ENCODE data around the gene DVL1.
"Not testable (repeated sequence)": the region's sequence is repeated elsewhere in the genome, so short reads cannot be mapped to it uniquely, and the experiment has no call there.

The DVL1 gene

GRCh38 chr1:1373815-1374588, 24.8 kb upstream of the DVL1 start:
- in situ Hi-C loops (cut with MboI; ENCODE audit: low sequenced_read_pairs), result no loop called here

DNA sequence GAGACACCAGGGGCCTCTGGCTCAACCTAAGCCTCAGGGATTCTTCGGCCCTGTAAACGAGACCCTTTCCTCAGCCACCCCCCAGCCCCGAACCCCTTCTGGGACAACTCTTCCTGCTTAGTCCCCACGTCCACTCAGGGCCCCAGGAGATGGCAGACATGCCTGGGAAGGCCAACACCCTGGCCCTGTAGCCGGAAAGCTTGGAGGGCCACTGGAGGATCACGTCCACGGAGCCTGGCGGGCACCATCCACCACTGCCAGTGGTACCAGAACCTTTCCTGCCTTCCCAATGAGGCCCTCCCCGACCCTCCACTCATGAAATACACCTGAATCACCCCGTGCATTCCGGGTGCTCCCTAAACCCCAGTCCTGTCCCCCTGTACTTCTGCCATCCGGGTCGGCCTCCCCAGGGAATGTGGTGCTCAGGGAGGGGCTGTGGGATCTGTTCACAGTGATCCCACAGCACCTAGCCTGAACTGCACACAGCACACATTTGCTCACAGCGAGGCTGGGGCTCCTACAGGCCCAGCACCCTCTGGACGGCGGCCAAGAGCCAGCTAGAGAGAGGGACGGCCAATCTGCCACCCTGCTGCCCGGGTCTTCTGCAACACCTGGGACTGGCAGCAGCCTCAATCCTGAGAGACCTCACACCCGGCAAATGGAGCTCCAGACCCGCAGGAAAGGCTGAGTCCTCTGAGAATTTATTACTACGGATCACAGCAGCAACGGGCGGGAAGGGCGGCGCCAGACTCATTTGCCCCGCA, 24.0 kb upstream of the DVL1 start:
- in situ Hi-C loops (cut with MboI; ENCODE audit: low sequenced_read_pairs), result no loop called here

- in situ Hi-C loops (cut with MboI; ENCODE audit: low sequenced_read_pairs), result no loop called here
Observed at GRCh38 chr1:1371746-1372711, 22.8 kb upstream of the DVL1 start.

- in situ Hi-C loops (cut with MboI; ENCODE audit: low sequenced_read_pairs), result no loop called here
Observed at GRCh38 chr1:1371364-1371745, 22.1 kb upstream of the DVL1 start.

DNA sequence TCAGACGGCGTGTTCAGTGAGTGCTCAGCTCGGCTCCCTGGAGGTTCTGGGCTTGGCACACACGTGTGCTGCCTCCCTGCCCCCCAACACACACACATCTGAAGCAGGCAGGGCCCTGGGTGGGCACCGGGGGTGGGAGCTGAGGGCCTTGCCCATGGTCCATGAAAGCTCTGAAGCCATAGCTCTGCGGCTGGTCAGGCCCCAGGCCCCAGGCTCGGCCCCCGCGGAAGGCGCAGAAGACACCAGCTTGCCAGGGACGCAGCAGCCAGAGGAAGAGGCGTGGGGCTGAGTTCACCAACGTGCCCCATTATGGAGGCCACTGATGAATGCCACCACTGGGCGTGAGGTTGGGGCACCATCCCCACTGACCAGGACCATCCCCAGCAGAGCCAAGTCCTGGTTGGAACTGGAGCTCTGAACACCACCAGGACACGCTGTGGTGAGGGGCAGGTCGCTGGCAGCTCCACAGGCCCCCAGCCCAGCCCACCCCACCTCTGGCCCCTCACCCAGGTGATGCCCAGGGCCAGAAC, 21.6 kb upstream of the DVL1 start:
- in situ Hi-C loops (cut with MboI; ENCODE audit: low sequenced_read_pairs), result no loop called here

- in situ Hi-C loops (cut with MboI; ENCODE audit: low sequenced_read_pairs), result not testable (repeated sequence)
Observed at GRCh38 chr1:1370094-1370493, 20.9 kb upstream of the DVL1 start.

DNA sequence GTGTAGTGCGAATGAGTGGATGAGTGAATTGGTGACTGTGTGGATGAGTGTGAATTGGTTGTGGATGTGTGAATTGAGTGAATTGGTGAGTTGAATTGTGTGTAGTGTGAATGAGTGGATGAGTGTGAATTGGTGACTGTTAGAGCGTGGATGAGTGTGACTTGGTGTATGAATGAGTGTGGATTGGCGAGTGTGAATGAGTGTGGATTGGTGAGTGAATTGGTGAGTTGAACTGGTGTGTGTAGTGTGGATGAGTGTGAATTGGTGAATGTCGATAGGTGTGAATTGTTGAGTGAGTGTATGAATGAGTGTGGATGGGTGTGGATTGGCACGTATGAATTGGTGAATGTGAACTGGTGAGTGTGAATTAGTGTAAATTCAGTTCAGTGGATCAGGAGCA, 18.1 kb upstream of the DVL1 start:
- in situ Hi-C loops (cut with MboI; ENCODE audit: low sequenced_read_pairs), result no loop called here

DNA sequence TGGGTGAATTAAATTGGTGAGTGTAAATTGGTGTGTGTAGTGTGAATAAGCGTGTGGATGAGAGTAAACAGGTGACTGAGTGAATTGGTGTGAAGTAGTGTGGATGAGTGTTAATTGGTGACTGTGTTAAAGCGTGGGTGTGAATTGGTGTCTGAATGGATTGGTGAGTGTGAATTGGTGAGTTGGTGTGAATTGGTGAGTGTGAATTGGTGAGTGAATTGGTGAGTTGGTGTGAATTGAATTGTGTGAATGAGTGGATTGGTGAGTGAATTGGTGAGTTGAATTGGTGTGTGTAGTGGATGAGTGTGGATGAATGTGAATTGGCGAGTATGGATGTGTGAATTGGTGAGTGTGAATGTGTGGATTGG, 17.5 kb upstream of the DVL1 start:
- in situ Hi-C loops (cut with MboI; ENCODE audit: low sequenced_read_pairs), result no loop called here

- in situ Hi-C loops (cut with MboI; ENCODE audit: low sequenced_read_pairs), result no loop called here
Observed at GRCh38 chr1:1365875-1366698, 16.9 kb upstream of the DVL1 start.

DNA sequence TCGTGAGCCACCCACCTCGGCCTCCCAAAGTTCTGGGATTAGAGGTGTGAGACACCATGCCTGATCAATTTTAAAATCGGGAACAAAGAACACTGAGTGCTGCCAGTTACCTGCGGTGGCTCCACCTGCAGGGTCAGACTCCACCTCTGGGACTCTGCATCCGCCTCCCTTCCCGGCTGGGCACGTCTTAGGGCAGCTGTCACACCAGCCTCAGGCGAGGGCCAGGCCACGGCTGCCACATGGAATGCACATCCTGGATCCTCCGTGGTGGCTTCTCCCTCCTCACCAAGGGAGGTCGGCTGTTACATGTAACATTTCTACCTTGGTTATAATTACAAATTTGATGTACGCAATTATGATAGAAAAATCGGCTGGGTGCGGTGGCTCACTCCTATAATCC, 15.0 kb upstream of the DVL1 start:
- in situ Hi-C loops (cut with MboI; ENCODE audit: low sequenced_read_pairs), result no loop called here

DNA sequence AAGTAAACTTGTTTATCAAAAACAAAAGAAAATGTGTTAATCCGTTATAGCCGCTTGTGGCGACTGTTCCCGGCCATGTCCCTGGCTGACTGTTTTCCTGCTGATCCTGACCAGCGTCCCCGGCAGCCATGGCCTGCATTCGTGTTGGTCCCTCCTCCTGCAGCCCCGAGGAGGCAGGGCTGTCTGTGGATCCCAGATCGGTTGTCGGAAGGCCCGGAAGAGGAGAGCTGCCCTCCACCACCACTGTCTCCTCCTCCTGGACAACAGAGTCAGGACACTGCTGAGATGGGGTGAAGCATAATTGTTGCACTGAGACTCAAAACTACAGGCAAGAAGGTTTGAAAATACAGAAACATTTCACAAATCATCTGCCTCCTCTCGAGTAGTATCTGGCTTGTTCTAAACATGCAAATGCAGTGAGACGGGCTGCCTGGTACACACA, 12.8 kb upstream of the DVL1 start:
- in situ Hi-C loops (cut with MboI; ENCODE audit: low sequenced_read_pairs), result no loop called here

DNA sequence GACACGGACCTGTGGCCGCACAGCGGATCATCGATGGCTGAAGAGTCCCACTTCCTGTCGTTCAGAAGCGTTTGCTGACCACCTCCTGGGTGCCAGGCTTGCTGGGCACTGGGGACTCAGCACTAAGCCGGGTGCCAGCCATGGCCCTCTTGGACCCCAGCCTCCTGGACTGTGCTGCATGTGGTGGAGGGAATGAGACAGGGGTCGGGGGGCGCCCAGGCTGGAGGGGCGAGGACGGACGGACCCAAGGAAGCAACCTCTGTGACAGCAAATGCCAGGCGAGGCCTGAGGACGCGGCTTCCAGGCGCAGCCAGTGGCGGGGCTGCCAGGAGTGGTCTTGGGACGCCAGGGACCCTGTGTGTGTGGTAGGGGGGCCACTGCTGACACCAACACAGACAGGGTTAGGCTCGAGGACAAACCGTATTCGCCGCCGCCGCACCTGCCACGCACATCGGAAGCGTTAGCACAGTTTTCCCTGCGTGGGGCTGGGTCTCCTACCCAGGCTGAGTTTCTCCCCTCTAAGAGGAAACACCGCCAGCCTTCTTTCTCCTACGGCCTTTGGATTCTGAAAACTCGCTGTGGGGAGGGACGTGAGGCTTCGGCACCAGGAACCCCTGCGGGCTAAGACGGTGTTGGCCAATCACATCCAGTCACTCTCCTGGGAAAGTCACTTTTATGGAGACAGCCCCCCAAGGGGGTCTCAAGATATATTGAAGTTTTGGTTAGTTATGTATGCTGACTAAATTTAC, 12.2 kb upstream of the DVL1 start:
- in situ Hi-C loops (cut with MboI; ENCODE audit: low sequenced_read_pairs), result no loop called here

GRCh38 chr1:1360506-1361169, 11.4 kb upstream of the DVL1 start:
- in situ Hi-C loops (cut with MboI; ENCODE audit: low sequenced_read_pairs), result no loop called here

GRCh38 chr1:1359664-1360468, 10.6 kb upstream of the DVL1 start:
- in situ Hi-C loops (cut with MboI; ENCODE audit: low sequenced_read_pairs), result no loop called here

DNA sequence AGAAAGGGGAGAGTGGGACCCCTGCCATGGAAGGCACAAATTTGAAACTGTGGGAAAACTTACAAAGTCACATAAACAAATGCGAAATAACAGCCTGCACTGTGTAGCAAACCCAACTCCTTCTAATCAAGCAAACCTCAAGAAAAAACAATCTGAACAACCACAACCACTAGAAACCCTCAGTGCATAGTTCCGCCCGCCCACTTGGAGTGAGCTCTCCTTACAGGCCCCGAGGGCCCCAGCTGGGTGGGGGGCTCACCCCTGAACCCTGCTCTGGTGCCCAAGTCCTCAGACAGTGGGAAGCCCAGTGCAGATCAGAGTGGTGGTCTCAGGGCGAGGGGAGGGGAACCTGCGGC, 10.1 kb upstream of the DVL1 start:
- in situ Hi-C loops (cut with MboI; ENCODE audit: low sequenced_read_pairs), result no loop called here

DNA sequence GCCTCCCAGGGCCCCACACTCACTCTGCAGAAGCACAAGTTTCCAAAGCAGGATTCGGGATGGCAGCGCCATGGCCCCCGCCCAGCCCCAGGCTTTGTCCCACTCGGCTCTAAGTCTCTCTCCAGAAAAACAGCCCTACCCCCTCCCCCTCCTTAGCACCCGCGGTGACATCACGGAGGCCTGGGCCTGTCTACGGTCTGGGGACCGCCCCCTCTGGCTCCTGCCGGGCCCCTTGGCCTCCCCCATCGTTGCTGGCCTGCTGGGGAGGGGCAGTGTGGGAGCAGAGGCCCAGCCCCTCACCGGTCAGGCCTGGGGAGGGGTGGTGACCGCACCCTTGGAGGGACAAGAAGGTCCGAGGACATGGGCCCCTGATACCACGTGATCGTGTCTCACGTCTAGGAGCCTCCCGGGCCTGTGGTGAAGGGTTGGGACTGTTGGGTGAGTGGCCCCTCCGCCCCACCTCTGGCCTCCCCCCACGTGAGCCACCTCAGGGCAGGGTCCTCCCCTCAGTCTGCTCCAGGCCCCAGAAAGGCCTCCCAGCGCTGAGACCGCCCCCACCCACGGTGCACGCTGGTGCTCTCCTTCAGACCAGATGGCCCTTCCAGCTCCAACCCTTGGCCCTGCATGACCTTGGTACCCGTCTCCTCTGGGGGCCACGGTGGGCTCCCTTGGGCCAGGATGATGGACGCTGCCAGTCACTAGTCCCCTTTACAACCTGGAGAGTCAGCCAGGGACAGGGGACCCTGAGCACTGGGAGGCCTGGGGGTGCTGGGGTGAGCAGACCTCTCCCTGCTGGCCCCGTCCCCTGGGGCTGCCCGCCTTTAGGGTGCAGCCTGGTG, 9.4 kb upstream of the DVL1 start, which contains the start of gene MXRA8:
MXRA8 (minus strand) TSS at position 123 of the 839 bp plus-strand sequence; CDS start at position 72, 51 bp downstream.
- in situ Hi-C loops (cut with MboI; ENCODE audit: low sequenced_read_pairs), result no loop called here

- in situ Hi-C loops (cut with MboI; ENCODE audit: low sequenced_read_pairs), result no loop called here
Observed at GRCh38 chr1:1357871-1358432, 8.7 kb upstream of the DVL1 start.

All from HL-60/S4 (cell line).